HepG2 (cell line): Measurements from ENCODE around the gene TASP1. TPM values are rescaled to one million over a fixed set of nuclear protein-coding genes. Genes with fewer than 3 reads are reported as not detected.

Experiments
- BRCA1 ChIP-seq: sonication (generic); formaldehyde crosslinking; IDR thresholded peaks from 2 replicates; pipeline ENCODE4 v1.4.0; 2020; ENCODE audit warnings: missing genetic modification reagents
- CEBPG ChIP-seq: IDR thresholded peaks from 2 replicates; pipeline ENCODE4 v1.6.1; 2016
- ELF1 ChIP-seq: sonication (generic); formaldehyde crosslinking; IDR thresholded peaks from 2 replicates; pipeline ENCODE4 v1.4.0; 2020; ENCODE audit warnings: missing genetic modification reagents
- FOXA3 ChIP-seq: IDR thresholded peaks from 2 replicates; pipeline ENCODE4 v1.6.1; 2016; ENCODE audit warnings: missing genetic modification reagents, missing compliant biosample characterization
- FOXK2 ChIP-seq: fragments of 450-650 bp; IDR thresholded peaks from 2 replicates; pipeline ENCODE4 v1.6.1; 2016
- FOXO1 ChIP-seq: sonication (generic); formaldehyde crosslinking; IDR thresholded peaks from 2 replicates; pipeline ENCODE4 v1.4.0; 2020; ENCODE audit warnings: missing genetic modification reagents
- HOXD1 ChIP-seq: sonication (generic); formaldehyde crosslinking; IDR thresholded peaks from 2 replicates; pipeline ENCODE4 v1.5.0; 2020; ENCODE audit warnings: missing genetic modification reagents
- JUND ChIP-seq: sonication (generic); formaldehyde crosslinking; IDR thresholded peaks from 2 replicates; pipeline ENCODE4 v1.8.0; 2022; ENCODE audit warnings: mild to moderate bottlenecking, missing genetic modification reagents
- KMT2B ChIP-seq: IDR thresholded peaks from 2 replicates; pipeline ENCODE4 v1.6.1; 2016; ENCODE audit warnings: missing genetic modification reagents, missing compliant biosample characterization
- MAFF ChIP-seq: IDR thresholded peaks from 2 replicates; pipeline ENCODE4 v1.6.1; 2011; ENCODE audit warnings: low read depth, low read length, improper control_type of control experiment
- MXD4 ChIP-seq: IDR thresholded peaks from 2 replicates; pipeline ENCODE4 v1.6.1; 2016; ENCODE audit warnings: mild to moderate bottlenecking, missing biosample characterization, missing genetic modification reagents
- NCOA2 ChIP-seq: sonication (generic); formaldehyde crosslinking; IDR thresholded peaks from 2 replicates; pipeline ENCODE4 v1.8.0; 2022; ENCODE audit warnings: inconsistent platforms
- NFYC ChIP-seq: IDR thresholded peaks from 2 replicates; pipeline ENCODE4 v1.6.1; 2016; ENCODE audit warnings: missing genetic modification reagents, missing compliant biosample characterization
- SAP130 ChIP-seq: IDR thresholded peaks from 2 replicates; pipeline ENCODE4 v1.6.1; 2016; ENCODE audit warnings: low read depth
- TFDP1 ChIP-seq: IDR thresholded peaks from 2 replicates; pipeline ENCODE4 v1.6.1; 2016; ENCODE audit warnings: missing compliant biosample characterization, missing genetic modification reagents, borderline replicate concordance
- ZBTB42 ChIP-seq: sonication (generic); formaldehyde crosslinking; IDR thresholded peaks from 2 replicates; pipeline ENCODE4 v1.5.0; 2020; ENCODE audit warnings: mild to moderate bottlenecking, missing genetic modification reagents
- ZBTB7B ChIP-seq: sonication (generic); formaldehyde crosslinking; IDR thresholded peaks from 2 replicates; pipeline ENCODE4 v1.4.0; 2020; ENCODE audit warnings: missing genetic modification reagents
- ZFP36L1 ChIP-seq: sonication (generic); formaldehyde crosslinking; IDR thresholded peaks from 2 replicates; pipeline ENCODE4 v1.8.0; 2022; ENCODE audit warnings: mild to moderate bottlenecking, missing genetic modification reagents, moderate library complexity
- ZNF124 ChIP-seq: sonication (generic); formaldehyde crosslinking; IDR thresholded peaks from 2 replicates; pipeline ENCODE4 v1.4.0; 2020; ENCODE audit warnings: missing genetic modification reagents
- ZNF343 ChIP-seq: sonication (generic); formaldehyde crosslinking; IDR thresholded peaks from 2 replicates; pipeline ENCODE4 v1.4.0; 2020; ENCODE audit warnings: mild to moderate bottlenecking, missing genetic modification reagents
- ZNF792 ChIP-seq: IDR thresholded peaks from 2 replicates; pipeline ENCODE4 v1.6.1; 2016
- polyA plus RNA-seq, 8 experiments: library from polyadenylated mRNA; depleted of rRNA in 3 of 8; stranded (reverse) in 7 of 8; unstranded in 1 of 8; fragments of >200 nt; fragmentation: Illumina TruSeq in 4 of 8; extraction: Trizol in 4 of 8; gene quantifications; 2 replicates each; pipeline versions ENCODE4 v1.2.1 to v1.2.3, GENCODE V29; 2011 to 2016; ENCODE audit warnings: low read depth in 4 of 8, missing spikeins in 1 of 8, mixed read lengths in 1 of 8; ENCODE audit not compliant: insufficient read depth in 1 of 8
- total RNA-seq, 5 experiments: library from RNA; depleted of rRNA; stranded (reverse); fragments of >200 nt; fragmentation: Illumina TruSeq; extraction: Trizol; gene quantifications; 2 replicates each; pipeline ENCODE4 v1.2.3, GENCODE V29; 2016; ENCODE audit warnings: low read depth in 1 of 5
- TF ChIP-seq, protein P1 (sequence below): IDR thresholded peaks from 2 replicates; pipeline ENCODE4 v1.6.1; 2018; ENCODE audit warnings: missing genetic modification reagents, mild to moderate bottlenecking, missing compliant biosample characterization
- TF ChIP-seq, protein P2 (sequence below): sonication (generic); formaldehyde crosslinking; IDR thresholded peaks from 2 replicates; pipeline ENCODE4 v1.5.1; 2020; ENCODE audit warnings: missing genetic modification reagents, mild to moderate bottlenecking, borderline replicate concordance
- TF ChIP-seq, protein P3 (sequence below): sonication (generic); formaldehyde crosslinking; IDR thresholded peaks from 2 replicates; pipeline ENCODE4 v1.4.0; 2020; ENCODE audit warnings: low read depth, mild to moderate bottlenecking, missing genetic modification reagents
- TF ChIP-seq, protein P4 (sequence below): sonication (generic); formaldehyde crosslinking; IDR thresholded peaks from 2 replicates; pipeline ENCODE4 v1.4.0; 2020; ENCODE audit warnings: missing genetic modification reagents, borderline replicate concordance

TASP1 gene
- total and polyA plus RNA-seq, 2 of the 13 experiments (the other 11 are each of a cell fraction or from before 2014, with no cell fraction given), result 10.0 to 25.2 TPM

DNA sequence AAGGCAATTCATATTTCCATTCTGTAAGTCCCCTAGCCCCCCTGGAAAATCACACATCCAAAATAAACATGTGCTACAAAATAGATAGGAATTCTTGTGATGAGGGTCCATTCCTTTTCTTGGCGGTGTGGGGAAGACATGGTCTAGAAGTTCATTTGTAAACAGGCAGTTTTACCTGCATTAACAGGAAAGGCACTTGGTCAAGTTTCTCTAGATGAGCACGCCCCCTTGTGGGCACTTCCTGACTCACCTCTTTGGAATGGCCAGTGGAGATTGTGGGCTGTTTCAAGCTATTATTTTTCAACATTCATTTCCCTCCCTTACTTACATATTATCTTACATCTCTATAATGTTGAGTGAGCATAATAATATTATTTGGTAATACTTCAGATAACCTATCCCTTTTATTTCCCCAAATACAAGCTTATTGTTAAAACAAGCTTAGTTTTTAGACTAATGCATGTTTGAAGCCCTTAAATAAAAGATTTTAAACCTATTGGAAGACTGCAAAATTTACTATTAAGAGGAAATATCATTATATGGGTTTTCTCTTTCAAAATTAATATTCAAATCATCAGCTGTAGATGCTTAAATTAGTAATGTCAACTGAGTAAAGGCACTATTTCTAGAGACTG is 92.1 kb downstream of the TASP1 start (continued):
- TF ChIP-seq, protein P1, sequence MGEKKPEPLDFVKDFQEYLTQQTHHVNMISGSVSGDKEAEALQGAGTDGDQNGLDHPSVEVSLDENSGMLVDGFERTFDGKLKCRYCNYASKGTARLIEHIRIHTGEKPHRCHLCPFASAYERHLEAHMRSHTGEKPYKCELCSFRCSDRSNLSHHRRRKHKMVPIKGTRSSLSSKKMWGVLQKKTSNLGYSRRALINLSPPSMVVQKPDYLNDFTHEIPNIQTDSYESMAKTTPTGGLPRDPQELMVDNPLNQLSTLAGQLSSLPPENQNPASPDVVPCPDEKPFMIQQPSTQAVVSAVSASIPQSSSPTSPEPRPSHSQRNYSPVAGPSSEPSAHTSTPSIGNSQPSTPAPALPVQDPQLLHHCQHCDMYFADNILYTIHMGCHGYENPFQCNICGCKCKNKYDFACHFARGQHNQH (CRISPR knock-in tag), result 0 out of 2 replicates have a peak, but pooled peaks have one; percentile 52
- TF ChIP-seq ZNF343 (no peak), JUND (CRISPR knock-in tag) (no peak), NFYC (CRISPR knock-in tag) (no peak), ZBTB7B (CRISPR knock-in tag) (no peak), MXD4 (CRISPR knock-in tag) (0 out of 2 replicates have a peak, but pooled peaks have one; percentile 41), SAP130 (CRISPR knock-in tag) (peak; percentile 16; the same call in 1 of the 2 replicates), ZBTB42 (CRISPR knock-in tag) (no peak), HOXD1 (no peak), KMT2B (CRISPR knock-in tag) (0 out of 2 replicates have a peak, but pooled peaks have one; percentile 21), MAFF (0 out of 2 replicates have a peak, but pooled peaks have one; percentile 9), ZNF792 (0 out of 2 replicates have a peak, but pooled peaks have one; percentile 34), FOXA3 (CRISPR knock-in tag) (peak; percentile 83), NCOA2 (CRISPR knock-in tag) (peak; percentile 21; the same call in 1 of the 2 replicates), ZFP36L1 (CRISPR knock-in tag) (peak; percentile 53; the same call in 1 of the 2 replicates), CEBPG (0 out of 2 replicates have a peak, but pooled peaks have one; percentile 9), FOXO1 (CRISPR knock-in tag) (peak; percentile 42; the same call in 1 of the 2 replicates), FOXK2 (no peak), TFDP1 (no peak), ELF1 (0 out of 2 replicates have a peak, but pooled peaks have one; percentile 14), BRCA1 (CRISPR knock-in tag) (0 out of 2 replicates have a peak, but pooled peaks have one; percentile 44), ZNF124 (CRISPR knock-in tag) (0 out of 2 replicates have a peak, but pooled peaks have one; percentile 56)
- TF ChIP-seq, protein P2, sequence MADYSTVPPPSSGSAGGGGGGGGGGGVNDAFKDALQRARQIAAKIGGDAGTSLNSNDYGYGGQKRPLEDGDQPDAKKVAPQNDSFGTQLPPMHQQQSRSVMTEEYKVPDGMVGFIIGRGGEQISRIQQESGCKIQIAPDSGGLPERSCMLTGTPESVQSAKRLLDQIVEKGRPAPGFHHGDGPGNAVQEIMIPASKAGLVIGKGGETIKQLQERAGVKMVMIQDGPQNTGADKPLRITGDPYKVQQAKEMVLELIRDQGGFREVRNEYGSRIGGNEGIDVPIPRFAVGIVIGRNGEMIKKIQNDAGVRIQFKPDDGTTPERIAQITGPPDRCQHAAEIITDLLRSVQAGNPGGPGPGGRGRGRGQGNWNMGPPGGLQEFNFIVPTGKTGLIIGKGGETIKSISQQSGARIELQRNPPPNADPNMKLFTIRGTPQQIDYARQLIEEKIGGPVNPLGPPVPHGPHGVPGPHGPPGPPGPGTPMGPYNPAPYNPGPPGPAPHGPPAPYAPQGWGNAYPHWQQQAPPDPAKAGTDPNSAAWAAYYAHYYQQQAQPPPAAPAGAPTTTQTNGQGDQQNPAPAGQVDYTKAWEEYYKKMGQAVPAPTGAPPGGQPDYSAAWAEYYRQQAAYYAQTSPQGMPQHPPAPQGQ (CRISPR knock-in tag), result no peak
- TF ChIP-seq, protein P3, sequence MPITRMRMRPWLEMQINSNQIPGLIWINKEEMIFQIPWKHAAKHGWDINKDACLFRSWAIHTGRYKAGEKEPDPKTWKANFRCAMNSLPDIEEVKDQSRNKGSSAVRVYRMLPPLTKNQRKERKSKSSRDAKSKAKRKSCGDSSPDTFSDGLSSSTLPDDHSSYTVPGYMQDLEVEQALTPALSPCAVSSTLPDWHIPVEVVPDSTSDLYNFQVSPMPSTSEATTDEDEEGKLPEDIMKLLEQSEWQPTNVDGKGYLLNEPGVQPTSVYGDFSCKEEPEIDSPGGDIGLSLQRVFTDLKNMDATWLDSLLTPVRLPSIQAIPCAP, result no peak
- TF ChIP-seq, protein P4, sequence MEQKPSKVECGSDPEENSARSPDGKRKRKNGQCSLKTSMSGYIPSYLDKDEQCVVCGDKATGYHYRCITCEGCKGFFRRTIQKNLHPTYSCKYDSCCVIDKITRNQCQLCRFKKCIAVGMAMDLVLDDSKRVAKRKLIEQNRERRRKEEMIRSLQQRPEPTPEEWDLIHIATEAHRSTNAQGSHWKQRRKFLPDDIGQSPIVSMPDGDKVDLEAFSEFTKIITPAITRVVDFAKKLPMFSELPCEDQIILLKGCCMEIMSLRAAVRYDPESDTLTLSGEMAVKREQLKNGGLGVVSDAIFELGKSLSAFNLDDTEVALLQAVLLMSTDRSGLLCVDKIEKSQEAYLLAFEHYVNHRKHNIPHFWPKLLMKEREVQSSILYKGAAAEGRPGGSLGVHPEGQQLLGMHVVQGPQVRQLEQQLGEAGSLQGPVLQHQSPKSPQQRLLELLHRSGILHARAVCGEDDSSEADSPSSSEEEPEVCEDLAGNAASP (CRISPR knock-in tag), result 0 out of 2 replicates have a peak, but pooled peaks have one; percentile 14
